Measurements from ENCODE around the gene CDCA3.
"Not testable (repeated sequence)": the region's sequence is repeated elsewhere in the genome, so short reads cannot be mapped to it uniquely, and the experiment has no call there.

Gene CDCA3

DNA sequence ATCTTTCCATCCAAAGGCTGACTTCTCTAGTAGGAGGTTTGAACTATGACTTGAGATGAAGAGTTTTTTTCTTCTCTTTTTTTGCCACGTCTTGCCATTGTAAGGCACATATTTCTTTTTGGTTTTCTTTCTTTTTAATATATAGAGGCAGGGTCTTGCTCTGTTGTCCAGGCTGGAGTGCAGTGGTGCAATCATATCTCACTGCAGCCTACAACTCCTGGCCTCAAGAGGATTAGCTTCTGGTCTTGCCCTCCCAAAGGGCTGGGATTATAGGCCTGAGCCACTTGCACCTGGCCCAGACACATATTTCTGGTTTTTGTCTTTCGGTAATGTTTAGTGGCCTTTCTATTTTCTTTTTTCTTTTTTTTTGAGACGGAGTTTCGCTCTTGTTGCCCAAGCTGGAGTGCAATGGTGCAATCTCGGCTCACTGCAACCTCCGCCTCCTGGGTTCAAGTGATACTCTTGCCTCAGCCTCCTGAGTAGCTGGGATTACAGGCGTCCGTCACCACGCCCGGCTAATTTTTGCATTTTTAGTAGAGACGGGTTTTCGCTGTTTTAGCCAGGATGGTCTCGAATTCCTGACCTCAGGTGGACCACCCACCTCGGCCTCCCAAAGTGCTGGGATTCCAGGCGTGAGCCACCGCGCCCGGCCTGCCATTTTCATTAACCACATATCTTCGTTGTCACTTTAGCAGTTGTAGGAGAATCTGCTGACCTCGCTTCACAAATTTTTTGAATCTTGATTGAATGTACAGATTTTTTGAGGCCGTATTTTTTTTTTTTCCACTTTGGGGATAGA, 38.9 kb upstream of the CDCA3 start:
- H3K18ac ChIP-seq (ENCODE audit: low read length); H3K23ac ChIP-seq (ENCODE audit: low read depth, low read length, poor library complexity); DNase-seq (ENCODE audit: low spot score); H3K27me3 ChIP-seq (ENCODE audit: control insufficient read depth in 3 of 3, insufficient read depth in 3 of 3, low read depth in 1 of 3, low read length in 3 of 3); H3K79me1 ChIP-seq (ENCODE audit: low read depth, low read length); H3K14ac ChIP-seq (ENCODE audit: low read length); H2BK15ac ChIP-seq (ENCODE audit: low read length); H3K4ac ChIP-seq (ENCODE audit: low read length); H3K9ac ChIP-seq (ENCODE audit: low read depth, low read length, poor library complexity); H3K9me3 ChIP-seq (replicated peaks in 1 of 2; ENCODE audit: control insufficient read depth in 2 of 2, insufficient read depth in 1 of 2, low read depth in 1 of 2, low read length in 2 of 2); H4K8ac ChIP-seq (ENCODE audit: low read depth, low read length); H3K36me3 ChIP-seq (replicated peaks in 1 of 2; ENCODE audit: control insufficient read depth in 2 of 2, insufficient read depth in 2 of 2, low read length in 2 of 2); H2AFZ ChIP-seq (ENCODE audit: low read length); H3K4me1 ChIP-seq (ENCODE audit: control insufficient read depth in 2 of 2, insufficient read depth in 1 of 2, low read depth in 1 of 2, low read length in 2 of 2); H2AK5ac ChIP-seq (ENCODE audit: low read depth, low read length); H3K4me3 ChIP-seq (ENCODE audit: low read length in 2 of 2); H2BK5ac ChIP-seq (ENCODE audit: low read length); H2BK120ac ChIP-seq (ENCODE audit: low read depth, low read length); H3K4me2 ChIP-seq (ENCODE audit: insufficient read depth, low read length, poor library complexity, severe bottlenecking); H4K91ac ChIP-seq (ENCODE audit: low read depth, low read length, poor library complexity); H2BK12ac ChIP-seq (ENCODE audit: low read length): not testable (repeated sequence)
- peak overlapping the region; percentile 70 for H3K27ac ChIP-seq (replicated peaks; ENCODE audit: low read length)
- no CpG with 5 or more reads among the region's 21 CpGs for WGBS, 2 donors (ENCODE audit: extremely low coverage in 2 of 2, insufficient read length in 2 of 2, insufficient replicate concordance in 1 of 2)

DNA sequence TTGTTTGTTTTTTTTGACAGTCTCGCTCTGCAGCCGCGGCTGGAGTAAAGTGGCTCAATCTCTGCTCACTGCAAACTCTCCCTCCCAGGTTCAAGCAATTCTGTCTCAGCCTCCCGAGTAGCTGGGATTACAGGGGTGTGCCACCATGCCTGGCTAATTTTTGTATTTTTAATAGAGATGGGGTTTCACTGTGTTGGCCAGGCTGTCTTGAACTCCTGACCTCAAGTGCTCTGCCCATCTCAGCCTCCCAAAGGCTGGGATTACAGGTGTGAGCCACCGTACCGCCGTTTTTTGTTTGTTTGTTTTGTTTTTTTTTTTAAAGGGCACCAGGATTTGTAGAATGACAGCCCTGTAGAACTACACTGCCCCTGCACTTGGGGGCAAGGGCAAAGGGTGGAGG, 37.7 kb upstream of the CDCA3 start:
- H3K14ac ChIP-seq (ENCODE audit: low read length); H2AFZ ChIP-seq (ENCODE audit: low read length); H3K4me3 ChIP-seq (ENCODE audit: low read length in 2 of 2); H3K4ac ChIP-seq (ENCODE audit: low read length); H4K8ac ChIP-seq (ENCODE audit: low read depth, low read length); DNase-seq (ENCODE audit: low spot score); H3K9me3 ChIP-seq (replicated peaks in 1 of 2; ENCODE audit: control insufficient read depth in 2 of 2, insufficient read depth in 1 of 2, low read depth in 1 of 2, low read length in 2 of 2); H3K4me2 ChIP-seq (ENCODE audit: insufficient read depth, low read length, poor library complexity, severe bottlenecking); H2BK15ac ChIP-seq (ENCODE audit: low read length); H3K18ac ChIP-seq (ENCODE audit: low read length); H2BK5ac ChIP-seq (ENCODE audit: low read length); H2BK12ac ChIP-seq (ENCODE audit: low read length); H2BK120ac ChIP-seq (ENCODE audit: low read depth, low read length); H3K27ac ChIP-seq (replicated peaks; ENCODE audit: low read length); H3K4me1 ChIP-seq (ENCODE audit: control insufficient read depth in 2 of 2, insufficient read depth in 1 of 2, low read depth in 1 of 2, low read length in 2 of 2); H2AK5ac ChIP-seq (ENCODE audit: low read depth, low read length); H3K23ac ChIP-seq (ENCODE audit: low read depth, low read length, poor library complexity); H3K79me1 ChIP-seq (ENCODE audit: low read depth, low read length); H3K9ac ChIP-seq (ENCODE audit: low read depth, low read length, poor library complexity); H4K91ac ChIP-seq (ENCODE audit: low read depth, low read length, poor library complexity); H3K27me3 ChIP-seq (ENCODE audit: control insufficient read depth in 3 of 3, insufficient read depth in 3 of 3, low read depth in 1 of 3, low read length in 3 of 3): not testable (repeated sequence)
- peaks cover 2 to 12% of the 10 kb centered on the region in 2 donors for H3K36me3 ChIP-seq (replicated peaks in 1 of 2; ENCODE audit: control insufficient read depth in 2 of 2, insufficient read depth in 2 of 2, low read length in 2 of 2)
- WGBS, 2 donors (ENCODE audit: extremely low coverage in 2 of 2, insufficient read length in 2 of 2, insufficient replicate concordance in 1 of 2), result no CpG with 5 or more reads among the region's 7 CpGs

- no peak for DNase-seq (ENCODE audit: low spot score)
- H3K4me1 ChIP-seq (ENCODE audit: control insufficient read depth in 2 of 2, insufficient read depth in 1 of 2, low read depth in 1 of 2, low read length in 2 of 2), result peaks cover 5 to 9% of the 10 kb centered on the region in 2 donors
- H2BK12ac ChIP-seq (ENCODE audit: low read length), result no peak overlapping the region
- H4K91ac ChIP-seq (ENCODE audit: low read depth, low read length, poor library complexity), result no peak overlapping the region
- H3K18ac ChIP-seq (ENCODE audit: low read length), result no peak overlapping the region
- no peak overlapping the region for H3K27ac ChIP-seq (replicated peaks; ENCODE audit: low read length)
- no peak overlapping the region for H3K4me2 ChIP-seq (ENCODE audit: insufficient read depth, low read length, poor library complexity, severe bottlenecking)
- no peaks in the 10 kb centered on the region for H3K27me3 ChIP-seq (ENCODE audit: control insufficient read depth in 3 of 3, insufficient read depth in 3 of 3, low read depth in 1 of 3, low read length in 3 of 3)
- H3K23ac ChIP-seq (ENCODE audit: low read depth, low read length, poor library complexity), result no peak overlapping the region
- H3K36me3 ChIP-seq (replicated peaks in 1 of 2; ENCODE audit: control insufficient read depth in 2 of 2, insufficient read depth in 2 of 2, low read length in 2 of 2), result peaks cover 2 to 14% of the 10 kb centered on the region in 2 donors
- no peak overlapping the region for H3K14ac ChIP-seq (ENCODE audit: low read length)
- H2AFZ ChIP-seq (ENCODE audit: low read length), result no peak overlapping the region
- no peak overlapping the region for H3K4me3 ChIP-seq (ENCODE audit: low read length in 2 of 2)
- no peak overlapping the region for H2BK120ac ChIP-seq (ENCODE audit: low read depth, low read length)
- no peak overlapping the region for H3K9ac ChIP-seq (ENCODE audit: low read depth, low read length, poor library complexity)
- no peak overlapping the region for H2BK15ac ChIP-seq (ENCODE audit: low read length)
- H3K4ac ChIP-seq (ENCODE audit: low read length), result no peak overlapping the region
- no peaks in the 10 kb centered on the region for H3K9me3 ChIP-seq (replicated peaks in 1 of 2; ENCODE audit: control insufficient read depth in 2 of 2, insufficient read depth in 1 of 2, low read depth in 1 of 2, low read length in 2 of 2)
- H2BK5ac ChIP-seq (ENCODE audit: low read length), result no peak overlapping the region
- no CpG with 5 or more reads among the region's 2 CpGs for WGBS, 2 donors (ENCODE audit: extremely low coverage in 2 of 2, insufficient read length in 2 of 2, insufficient replicate concordance in 1 of 2)
- no peaks in the 10 kb centered on the region for H3K79me1 ChIP-seq (ENCODE audit: low read depth, low read length)
- H2AK5ac ChIP-seq (ENCODE audit: low read depth, low read length), result no peak overlapping the region
- H4K8ac ChIP-seq (ENCODE audit: low read depth, low read length), result no peak overlapping the region
Observed at GRCh38 chr12:6888360-6888759, 37.3 kb upstream of the CDCA3 start.

- no peak overlapping the region for H3K9ac ChIP-seq (ENCODE audit: low read depth, low read length, poor library complexity)
- no peak overlapping the region for H2BK120ac ChIP-seq (ENCODE audit: low read depth, low read length)
- no peak overlapping the region for H3K4me2 ChIP-seq (ENCODE audit: insufficient read depth, low read length, poor library complexity, severe bottlenecking)
- no peaks in the 10 kb centered on the region for H3K79me1 ChIP-seq (ENCODE audit: low read depth, low read length)
- H3K27me3 ChIP-seq (ENCODE audit: control insufficient read depth in 3 of 3, insufficient read depth in 3 of 3, low read depth in 1 of 3, low read length in 3 of 3), result no peaks in the 10 kb centered on the region
- H2BK12ac ChIP-seq (ENCODE audit: low read length), result no peak overlapping the region
- H4K91ac ChIP-seq (ENCODE audit: low read depth, low read length, poor library complexity), result no peak overlapping the region
- peaks cover 5 to 9% of the 10 kb centered on the region in 2 donors for H3K4me1 ChIP-seq (ENCODE audit: control insufficient read depth in 2 of 2, insufficient read depth in 1 of 2, low read depth in 1 of 2, low read length in 2 of 2)
- no peak overlapping the region for H3K18ac ChIP-seq (ENCODE audit: low read length)
- no peak overlapping the region for H3K23ac ChIP-seq (ENCODE audit: low read depth, low read length, poor library complexity)
- no peak overlapping the region for H2BK15ac ChIP-seq (ENCODE audit: low read length)
- no peak overlapping the region for H2AK5ac ChIP-seq (ENCODE audit: low read depth, low read length)
- no peak overlapping the region for H3K4ac ChIP-seq (ENCODE audit: low read length)
- peaks cover 2 to 14% of the 10 kb centered on the region in 2 donors for H3K36me3 ChIP-seq (replicated peaks in 1 of 2; ENCODE audit: control insufficient read depth in 2 of 2, insufficient read depth in 2 of 2, low read length in 2 of 2)
- no peak overlapping the region for H3K14ac ChIP-seq (ENCODE audit: low read length)
- no peak overlapping the region for H3K4me3 ChIP-seq (ENCODE audit: low read length in 2 of 2)
- H3K9me3 ChIP-seq (replicated peaks in 1 of 2; ENCODE audit: control insufficient read depth in 2 of 2, insufficient read depth in 1 of 2, low read depth in 1 of 2, low read length in 2 of 2), result no peaks in the 10 kb centered on the region
- H3K27ac ChIP-seq (replicated peaks; ENCODE audit: low read length), result no peak overlapping the region
- H2BK5ac ChIP-seq (ENCODE audit: low read length), result no peak overlapping the region
- H4K8ac ChIP-seq (ENCODE audit: low read depth, low read length), result no peak overlapping the region
- no peak for DNase-seq (ENCODE audit: low spot score)
- H2AFZ ChIP-seq (ENCODE audit: low read length), result no peak overlapping the region
- WGBS, 2 donors (ENCODE audit: extremely low coverage in 2 of 2, insufficient read length in 2 of 2, insufficient replicate concordance in 1 of 2), result no CpG with 5 or more reads among the region's 8 CpGs
Observed at GRCh38 chr12:6887460-6887859, 36.4 kb upstream of the CDCA3 start.

Measured in neuronal stem cell (in vitro differentiated cells).